Right lobe of liver (tissue), 4 donors: Measurements from ENCODE around the gene NCL.

Experiments
- CTCF ChIP-seq, 4 donors: fragments of 200-600 bp in 3 of 4; fragments of 450-650 bp in 1 of 4; IDR thresholded peaks; one replicate each; pipeline versions ENCODE4 v1.5.1 to v1.8.0; 2016 to 2022; ENCODE audit warnings: antibody characterized with exemption in 4 of 4, mild to moderate bottlenecking in 2 of 4
- POLR2A ChIP-seq: fragments of 450-650 bp; IDR thresholded peaks from one replicate; pipeline ENCODE4 v1.6.1; 2017; ENCODE audit warnings: antibody characterized with exemption, mild to moderate bottlenecking
- donor health status: DM: no; HTN: no; CAD: no.
- donor health status: DM: no; HTN: no; CAD: no.
- donor health status: DM: no; HTN: yes; CAD: no.

GRCh38 chr2:231415029-231415428, 49.3 kb downstream of the NCL start:
- TF ChIP-seq POLR2A (no peak), CTCF (IDR thresholded peaks at IDR 0.05) (no peak)
